ENCODE measurements around the gene FAM117A. TPM values are rescaled to one million over a fixed set of nuclear protein-coding genes. Genes with fewer than 3 reads are reported as not detected.

Gene FAM117A
- total RNA-seq, 2 experiments from 2014 or later, result 23.2 to 26.5 TPM

DNA sequence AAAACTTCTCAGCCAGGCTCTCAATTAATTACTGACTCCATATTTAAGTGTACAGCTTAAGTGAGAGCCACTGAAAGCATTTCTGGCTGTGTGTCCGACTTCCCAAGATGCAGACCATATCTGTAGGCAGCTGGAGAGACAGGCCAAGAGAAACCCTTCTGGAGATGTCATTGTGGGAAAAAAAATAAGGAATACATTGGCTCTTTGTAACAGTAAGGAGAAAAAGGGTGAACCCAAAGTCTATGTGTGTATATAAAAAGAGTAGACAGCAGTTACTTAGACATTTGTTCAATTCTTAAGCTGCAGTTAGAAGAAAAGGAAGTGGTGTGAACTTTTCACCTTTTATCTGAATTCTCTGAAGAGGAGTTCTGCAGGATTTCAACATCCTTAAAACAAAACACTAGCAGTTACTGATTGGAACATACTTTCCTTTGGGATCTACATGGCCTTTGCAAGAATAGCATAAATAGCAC is 21.7 kb downstream of the FAM117A start:
- Mint-ChIP-seq H3K4me1 (ENCODE audit: low read depth) (peaks cover 83% of the 10 kb centered on the region), H3K4me3 (peak overlapping the region; percentile 94), H3K27me3 (no peaks in the 10 kb centered on the region), H3K27ac (peak overlapping the region; percentile 99), H3K36me3 (ENCODE audit: low read depth) (peaks cover 38% of the 10 kb centered on the region), H3K9me3 (no peaks in the 10 kb centered on the region)
- H3K4me3 ChIP-seq (ENCODE audit: low read length), result peak overlapping the region; percentile 54
- no peaks in the 10 kb centered on the region for H3K9me3 ChIP-seq (ENCODE audit: control insufficient read depth in 1 of 2, insufficient read depth in 1 of 2, low read length in 2 of 2)
- no peaks in the 10 kb centered on the region for H3K27me3 ChIP-seq (ENCODE audit: control insufficient read depth in 1 of 2, insufficient read depth in 2 of 2, low read length in 2 of 2)
- ATAC-seq (ENCODE audit: poor library complexity) (no peak), DNase-seq (peak in 3 of 14 experiments; percentile 29 to 75 (median 40))
- ChIA-PET CTCF (interaction anchor here (0.7 to 4.0 kb wide), 4 partner anchors 10 to 34 kb away, joined by 3 to 21 read pairs (median 7); partner anchors contain the start of genes FAM117A and SLC35B1), POLR2A (interaction anchor here (0.7 to 8.4 kb wide), 9 partner anchors 12 to 381 kb away, joined by 3 to 253 read pairs (median 6); partner anchors contain the start of genes FAM117A, KAT7 and SLC35B1)
- peaks cover 94% of the 10 kb centered on the region for H3K4me1 ChIP-seq (ENCODE audit: insufficient read depth, low read length)
- H3K36me3 ChIP-seq (ENCODE audit: insufficient read depth, low read length), result no peaks in the 10 kb centered on the region
- TF ChIP-seq, protein P1, sequence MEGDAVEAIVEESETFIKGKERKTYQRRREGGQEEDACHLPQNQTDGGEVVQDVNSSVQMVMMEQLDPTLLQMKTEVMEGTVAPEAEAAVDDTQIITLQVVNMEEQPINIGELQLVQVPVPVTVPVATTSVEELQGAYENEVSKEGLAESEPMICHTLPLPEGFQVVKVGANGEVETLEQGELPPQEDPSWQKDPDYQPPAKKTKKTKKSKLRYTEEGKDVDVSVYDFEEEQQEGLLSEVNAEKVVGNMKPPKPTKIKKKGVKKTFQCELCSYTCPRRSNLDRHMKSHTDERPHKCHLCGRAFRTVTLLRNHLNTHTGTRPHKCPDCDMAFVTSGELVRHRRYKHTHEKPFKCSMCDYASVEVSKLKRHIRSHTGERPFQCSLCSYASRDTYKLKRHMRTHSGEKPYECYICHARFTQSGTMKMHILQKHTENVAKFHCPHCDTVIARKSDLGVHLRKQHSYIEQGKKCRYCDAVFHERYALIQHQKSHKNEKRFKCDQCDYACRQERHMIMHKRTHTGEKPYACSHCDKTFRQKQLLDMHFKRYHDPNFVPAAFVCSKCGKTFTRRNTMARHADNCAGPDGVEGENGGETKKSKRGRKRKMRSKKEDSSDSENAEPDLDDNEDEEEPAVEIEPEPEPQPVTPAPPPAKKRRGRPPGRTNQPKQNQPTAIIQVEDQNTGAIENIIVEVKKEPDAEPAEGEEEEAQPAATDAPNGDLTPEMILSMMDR (IDR thresholded peaks at IDR 0.05), result no peak
- intact Hi-C loops (cut with DNase I, micrococcal nuclease), result loop anchor here in 1 of 2 experiments (1.0 to 10.0 kb wide), 2 partner anchors 20 to 73 kb away; no protein-coding TSS in a partner anchor
- peak overlapping the region; percentile 88 to 94 for H3K27ac ChIP-seq (ENCODE audit: low read depth in 1 of 2, low read length in 2 of 2)

GRCh38 chr17:49741692-49742076 is 22.2 kb downstream of the FAM117A start:
- no peaks in the 10 kb centered on the region for H3K27me3 Mint-ChIP-seq
- H3K9me3 Mint-ChIP-seq, result no peaks in the 10 kb centered on the region
- ChIA-PET CTCF (interaction anchor here (0.7 to 4.0 kb wide), 4 partner anchors 11 to 33 kb away, joined by 3 to 21 read pairs (median 7); partner anchors contain the start of genes FAM117A and SLC35B1), POLR2A (interaction anchor here (1.4 to 8.4 kb wide), 6 partner anchors 12 to 46 kb away, joined by 3 to 253 read pairs (median 40); partner anchors contain the start of genes FAM117A, KAT7 and SLC35B1)
- peak overlapping the region; percentile 99 for H3K27ac Mint-ChIP-seq
- Histone ChIP-seq H3K4me1 (ENCODE audit: insufficient read depth, low read length) (peaks cover 94% of the 10 kb centered on the region), H3K4me3 (ENCODE audit: low read length) (peak overlapping the region; percentile 54), H3K9me3 (ENCODE audit: control insufficient read depth in 1 of 2, insufficient read depth in 1 of 2, low read length in 2 of 2) (no peaks in the 10 kb centered on the region), H3K27ac (ENCODE audit: low read depth in 1 of 2, low read length in 2 of 2) (peak overlapping the region; percentile 88 to 94), H3K36me3 (ENCODE audit: insufficient read depth, low read length) (no peaks in the 10 kb centered on the region), H3K27me3 (ENCODE audit: control insufficient read depth in 1 of 2, insufficient read depth in 2 of 2, low read length in 2 of 2) (no peaks in the 10 kb centered on the region)
- peaks cover 38% of the 10 kb centered on the region for H3K36me3 Mint-ChIP-seq (ENCODE audit: low read depth)
- DNase-seq (no peak), ATAC-seq (ENCODE audit: poor library complexity) (no peak)
- TF ChIP-seq, protein P1 (IDR thresholded peaks at IDR 0.05), result no peak
- intact Hi-C loops (cut with DNase I, micrococcal nuclease), result loop anchor here in 1 of 2 experiments (1.0 to 10.0 kb wide), 2 partner anchors 21 to 73 kb away; no protein-coding TSS in a partner anchor
- H3K4me1 Mint-ChIP-seq (ENCODE audit: low read depth), result peaks cover 83% of the 10 kb centered on the region
- peak overlapping the region; percentile 94 for H3K4me3 Mint-ChIP-seq

DNA sequence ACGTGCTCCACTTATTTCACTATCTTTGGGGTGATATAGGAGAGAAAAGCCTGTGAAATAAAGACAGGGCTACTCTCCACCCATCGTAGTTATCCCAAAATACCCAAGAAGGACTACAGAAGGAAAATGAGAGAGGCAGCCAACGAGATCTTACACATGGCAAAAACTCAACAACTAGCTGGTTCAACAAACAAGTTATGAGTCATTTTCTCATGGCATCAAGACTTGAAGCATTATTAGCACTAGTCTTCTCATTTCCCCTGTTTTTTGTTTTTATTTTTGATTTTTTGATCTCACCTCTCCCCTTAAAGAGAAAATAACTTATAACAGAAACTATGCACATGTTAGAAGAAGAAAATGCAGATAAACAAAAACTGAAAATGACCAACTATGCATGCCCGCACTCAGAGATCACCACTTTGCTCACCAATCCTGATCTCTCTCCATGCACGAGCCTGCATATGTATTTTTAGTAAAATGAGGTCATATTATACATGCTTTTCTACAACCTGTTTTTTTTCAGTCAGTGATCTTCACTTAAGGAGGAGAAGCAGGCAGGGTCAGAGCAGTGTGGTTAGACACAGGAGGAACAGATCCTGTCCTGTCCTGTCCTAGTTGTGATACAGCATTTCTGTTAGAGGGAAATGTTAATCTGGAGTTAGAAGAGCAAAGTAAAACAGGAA is 22.8 kb downstream of the FAM117A start:
- CTCF ChIA-PET, result interaction anchor here (1.4 to 4.0 kb wide), 5 partner anchors 9 to 33 kb away, joined by 3 to 21 read pairs (median 10); partner anchors contain the start of genes FAM117A and SLC35B1
- peak overlapping the region; percentile 88 to 94 for H3K27ac ChIP-seq (ENCODE audit: low read depth in 1 of 2, low read length in 2 of 2)
- POLR2A ChIA-PET, result interaction anchor here (1.1 to 8.4 kb wide), 10 partner anchors 11 to 77 kb away, joined by 3 to 253 read pairs (median 12); partner anchors contain the start of genes FAM117A, KAT7, SLC35B1 and SPOP
- H3K4me3 ChIP-seq (ENCODE audit: low read length), result peak overlapping the region; percentile 54
- no peaks in the 10 kb centered on the region for H3K36me3 ChIP-seq (ENCODE audit: insufficient read depth, low read length)
- intact Hi-C loops (cut with DNase I, micrococcal nuclease), result loop anchor here in 1 of 2 experiments (10.0 kb wide), 1 partner anchor 74 kb away; no protein-coding TSS in a partner anchor
- DNase-seq (peak in 3 of 14 experiments; percentile 31 to 35 (median 33)), ATAC-seq (ENCODE audit: poor library complexity) (no peak)
- Mint-ChIP-seq H3K9me3 (no peaks in the 10 kb centered on the region), H3K27ac (peak overlapping the region; percentile 99), H3K4me3 (peak overlapping the region; percentile 94), H3K4me1 (ENCODE audit: low read depth) (peaks cover 83% of the 10 kb centered on the region), H3K27me3 (no peaks in the 10 kb centered on the region), H3K36me3 (ENCODE audit: low read depth) (peaks cover 37% of the 10 kb centered on the region)
- TF ChIP-seq, protein P1 (IDR thresholded peaks at IDR 0.05), result no peak
- H3K27me3 ChIP-seq (ENCODE audit: control insufficient read depth in 1 of 2, insufficient read depth in 2 of 2, low read length in 2 of 2), result no peaks in the 10 kb centered on the region
- H3K4me1 ChIP-seq (ENCODE audit: insufficient read depth, low read length), result peaks cover 94% of the 10 kb centered on the region
- H3K9me3 ChIP-seq (ENCODE audit: control insufficient read depth in 1 of 2, insufficient read depth in 1 of 2, low read length in 2 of 2), result no peaks in the 10 kb centered on the region

Measured in CD4-positive, alpha-beta T cell (primary cell).